NCI-H2107 treated with DMSO at 0.1 percent for 48 hours (cell line): ENCODE measurements around the gene TBX6.

ENCODE experiments used
- DNase-seq: peaks from one replicate; lab custom pipeline; 2025; ENCODE audit not compliant: unreplicated experiment; lab: John Stamatoyannopoulos, UW

Gene TBX6

DNA sequence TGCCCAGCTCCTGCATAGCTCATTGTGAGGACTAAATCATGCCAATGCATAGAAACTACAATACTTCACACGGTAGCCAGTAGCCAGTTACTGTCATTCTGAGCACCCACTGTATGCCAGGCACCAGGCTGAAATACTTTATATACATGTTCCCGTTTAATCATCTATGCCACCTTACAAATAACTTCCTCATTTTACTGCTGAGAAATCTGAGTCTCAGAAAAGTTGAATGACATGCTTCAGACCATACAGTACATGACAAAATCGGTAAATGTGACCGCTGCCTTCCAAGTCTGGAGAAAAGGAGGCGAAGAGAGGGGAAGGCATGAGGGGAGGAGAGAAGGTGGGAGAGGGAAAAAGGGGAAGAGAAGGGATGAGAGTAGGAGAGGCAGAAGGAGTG is 51.5 kb downstream of the TBX6 start:
- no peak for DNase-seq
